Measurements from ENCODE around the gene ALS2. TPM values are rescaled to one million over a fixed set of nuclear protein-coding genes. Genes with fewer than 3 reads are reported as not detected.

The ALS2 gene
- total and polyA plus RNA-seq, 2 of the 8 experiments (the other 6 are each of a cell fraction or from before 2014, with no cell fraction given) = 12.1 to 34.5 TPM

DNA sequence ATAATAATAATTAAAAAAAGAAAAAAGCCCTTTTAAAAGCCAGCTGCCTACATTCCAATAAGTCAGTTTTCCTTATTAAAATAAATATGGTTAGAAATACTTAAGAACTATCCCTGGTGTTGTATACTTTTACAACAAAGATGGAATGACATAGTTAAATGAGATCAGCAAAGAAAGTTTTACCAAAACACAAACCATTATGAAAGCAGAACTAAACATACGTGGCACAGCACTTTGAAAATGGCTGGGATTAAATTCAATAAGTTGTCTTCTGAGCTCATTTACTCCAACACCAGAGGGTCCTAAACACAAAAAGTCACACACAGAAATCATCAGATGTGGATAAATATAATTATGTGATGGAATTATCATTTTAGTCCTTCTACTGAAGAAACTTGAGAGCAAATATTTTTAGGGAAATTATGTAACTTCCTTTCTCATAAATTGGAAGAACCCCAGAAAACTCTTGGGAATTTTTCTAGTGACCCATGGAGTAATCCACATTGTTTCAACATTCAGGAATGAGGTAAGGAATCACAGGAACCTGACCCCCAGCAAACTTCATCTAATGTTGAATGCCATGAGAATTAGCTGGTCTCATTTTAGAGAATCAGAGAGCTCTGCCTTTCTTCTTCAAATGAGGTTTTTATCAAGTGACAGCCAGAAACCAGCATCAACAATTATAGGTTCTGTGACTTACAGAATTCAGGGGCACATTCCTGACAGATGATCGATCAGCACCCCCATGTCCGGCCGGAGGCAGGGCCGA lies 125.9 kb downstream of the ALS2 start:
- no peaks in the 10 kb centered on the region for H3K27me3 ChIP-seq (replicated peaks in 1 of 4; ENCODE audit: control insufficient read depth in 3 of 4, extremely low read depth in 1 of 4, insufficient read depth in 3 of 4, low read length in 3 of 4)
- H3K4me1 ChIP-seq (replicated peaks in 1 of 4; ENCODE audit: control insufficient read depth in 3 of 4, insufficient read depth in 4 of 4, low read length in 3 of 4) = no peaks in the 10 kb centered on the region; a peak in 1 of 7 replicates
- H2AFZ ChIP-seq (ENCODE audit: low read length) = no peak overlapping the region
- no peaks in the 10 kb centered on the region for H3K23me2 ChIP-seq (ENCODE audit: low read depth, low read length)
- no peak overlapping the region for H4K8ac ChIP-seq (ENCODE audit: extremely low read depth, insufficient read depth, low read length)
- FAIRE-seq (no peak), DNase-seq (ENCODE audit: low read depth in 1 of 2, low spot score in 2 of 2) (no peak)
- no peak overlapping the region for H3K4ac ChIP-seq (replicated peaks; ENCODE audit: insufficient read length, low read depth, low read length)
- no peak overlapping the region for H2AK5ac ChIP-seq (ENCODE audit: low read depth, low read length)
- H4K20me1 ChIP-seq (replicated peaks in 1 of 2; ENCODE audit: control insufficient read depth in 1 of 2, insufficient read depth in 2 of 2, low read length in 2 of 2) = no peaks in the 10 kb centered on the region
- no peak overlapping the region for H3K14ac ChIP-seq (ENCODE audit: insufficient read length)
- no peak overlapping the region for H2BK12ac ChIP-seq (ENCODE audit: low read depth, low read length)
- no peaks in the 10 kb centered on the region for H3K36me3 ChIP-seq (ENCODE audit: control insufficient read depth in 2 of 4, insufficient read depth in 4 of 4, low read length in 3 of 4)
- H4K5ac ChIP-seq (ENCODE audit: insufficient read length, low read depth, low read length) = no peak overlapping the region
- TF ChIP-seq RNF2 (IDR thresholded peaks at IDR 0.05; ENCODE audit: borderline replicate concordance, low read depth, low read length, missing control alignments, poor library complexity, severe bottlenecking) (no peak), FOSL1 (IDR thresholded peaks at IDR 0.05; ENCODE audit: insufficient read depth, low read depth, low read length) (no peak), JUND (IDR thresholded peaks at IDR 0.05; ENCODE audit: low read length) (no peak), HDAC2 (IDR thresholded peaks at IDR 0.05; ENCODE audit: borderline replicate concordance in 1 of 2, low read depth in 2 of 2, low read length in 2 of 2) (no peak), NRF1 (IDR thresholded peaks at IDR 0.05; ENCODE audit: low read depth, low read length) (no peak), TCF12 (IDR thresholded peaks at IDR 0.05; ENCODE audit: low read depth, low read length) (no peak), BRCA1 (IDR thresholded peaks at IDR 0.05; ENCODE audit: low read depth, low read length) (no peak), SIX5 (IDR thresholded peaks at IDR 0.05; ENCODE audit: low read depth, low read length) (no peak)
- H2BK120ac ChIP-seq (replicated peaks; ENCODE audit: low read depth, low read length) = no peak overlapping the region
- no peak overlapping the region for H3K27ac ChIP-seq (ENCODE audit: low read depth, low read length)
- H2BK20ac ChIP-seq (ENCODE audit: low read length) = no peak overlapping the region
- H3K79me2 ChIP-seq (ENCODE audit: control insufficient read depth in 1 of 2, insufficient read depth in 2 of 2, low read length in 2 of 2) = no peaks in the 10 kb centered on the region
- H2BK15ac ChIP-seq (ENCODE audit: low read length) = no peak overlapping the region
- H3K4me3 ChIP-seq (ENCODE audit: extremely low read depth in 1 of 4, insufficient read depth in 2 of 4, low read depth in 3 of 4, low read length in 4 of 4) = no peak overlapping the region
- H3K9ac ChIP-seq (replicated peaks in 1 of 4; ENCODE audit: extremely low read depth in 1 of 4, low read depth in 3 of 4, low read length in 3 of 4) = no peak overlapping the region
- H3K56ac ChIP-seq (replicated peaks; ENCODE audit: insufficient read length, low read depth, low read length) = no peak overlapping the region
- H3K9me3 ChIP-seq (ENCODE audit: insufficient read depth in 2 of 2, low read depth in 1 of 2, low read length in 1 of 2) = no peaks in the 10 kb centered on the region
- H3K23ac ChIP-seq (ENCODE audit: insufficient read length) = no peak overlapping the region
- H3K18ac ChIP-seq (ENCODE audit: extremely low read depth, low read length) = no peak overlapping the region
- H4K91ac ChIP-seq (replicated peaks; ENCODE audit: insufficient read length, low read length) = no peak overlapping the region
- ChIA-PET POLR2A (ENCODE audit: partially characterized antibody) (interaction anchor here (3.0 kb wide), 1 partner anchor 11 kb away, joined by 17 read pairs; the partner anchor contains the start of gene TMEM237), CTCF (ENCODE audit: partially characterized antibody) (interaction anchor here (1.2 to 2.9 kb wide), 2 partner anchors 12 to 26 kb away, joined by 5 to 6 read pairs; partner anchors contain the start of gene TMEM237)
- H3K4me2 ChIP-seq (ENCODE audit: insufficient read depth in 1 of 2, low read depth in 2 of 2, low read length in 2 of 2) = no peak overlapping the region
- H3K79me1 ChIP-seq (ENCODE audit: low read depth, low read length) = no peaks in the 10 kb centered on the region
- 94% methylated on average over 5 of the region's 5 CpGs; no CpG with 5 or more reads in 1 of the 2 experiments for WGBS, 2 experiments (ENCODE audit: extremely low coverage in 1 of 2, insufficient coverage in 1 of 2, insufficient read length in 1 of 2, insufficient replicate concordance in 2 of 2, low coverage in 1 of 2, low lambda C conversion rate in 2 of 2, missing lambda C conversion rate in 1 of 2)
- no peak overlapping the region for H2BK5ac ChIP-seq (ENCODE audit: low read depth, low read length)

Measured in H1 (cell line).